A673 (cell line): ENCODE data around the gene ANKRD40.

Experiments used
- EZH2 ChIP-seq: fragments of 200-600 bp; sonication (generic); IDR thresholded peaks from 2 replicates; pipeline ENCODE4 v1.6.1; 2017; ENCODE audit warnings: borderline replicate concordance, low read depth, mild to moderate bottlenecking, mixed read lengths, antibody characterized with exemption, low read length; ENCODE audit not compliant: poor library complexity, severe bottlenecking
- TF ChIP-seq, protein P1 (sequence below): fragments of 300-800, 200-600 bp; sonication (generic); conservative IDR thresholded peaks from 2 replicates; pipeline ENCODE4 v1.5.1; 2017; ENCODE audit warnings: low read depth, mild to moderate bottlenecking, antibody characterized with exemption, low read length, moderate library complexity, mixed read lengths

DNA sequence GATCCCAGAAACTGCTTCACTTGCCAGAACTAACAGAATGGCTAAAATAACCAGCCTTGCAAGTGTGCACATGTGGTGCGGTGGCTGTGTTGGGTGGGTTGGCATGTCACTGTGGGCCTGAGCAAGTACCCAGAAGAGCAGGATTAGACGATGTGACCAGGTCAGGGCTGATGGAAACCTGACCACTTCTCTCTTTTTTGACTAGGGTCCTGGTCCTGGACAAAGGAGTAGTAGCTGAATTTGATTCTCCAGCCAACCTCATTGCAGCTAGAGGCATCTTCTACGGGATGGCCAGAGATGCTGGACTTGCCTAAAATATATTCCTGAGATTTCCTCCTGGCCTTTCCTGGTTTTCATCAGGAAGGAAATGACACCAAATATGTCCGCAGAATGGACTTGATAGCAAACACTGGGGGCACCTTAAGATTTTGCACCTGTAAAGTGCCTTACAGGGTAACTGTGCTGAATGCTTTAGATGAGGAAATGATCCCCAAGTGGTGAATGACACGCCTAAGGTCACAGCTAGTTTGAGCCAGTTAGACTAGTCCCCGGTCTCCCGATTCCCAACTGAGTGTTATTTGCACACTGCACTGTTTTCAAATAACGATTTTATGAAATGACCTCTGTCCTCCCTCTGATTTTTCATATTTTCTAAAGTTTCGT, 16.7 kb downstream of the ANKRD40 start:
- TF ChIP-seq, protein P1, sequence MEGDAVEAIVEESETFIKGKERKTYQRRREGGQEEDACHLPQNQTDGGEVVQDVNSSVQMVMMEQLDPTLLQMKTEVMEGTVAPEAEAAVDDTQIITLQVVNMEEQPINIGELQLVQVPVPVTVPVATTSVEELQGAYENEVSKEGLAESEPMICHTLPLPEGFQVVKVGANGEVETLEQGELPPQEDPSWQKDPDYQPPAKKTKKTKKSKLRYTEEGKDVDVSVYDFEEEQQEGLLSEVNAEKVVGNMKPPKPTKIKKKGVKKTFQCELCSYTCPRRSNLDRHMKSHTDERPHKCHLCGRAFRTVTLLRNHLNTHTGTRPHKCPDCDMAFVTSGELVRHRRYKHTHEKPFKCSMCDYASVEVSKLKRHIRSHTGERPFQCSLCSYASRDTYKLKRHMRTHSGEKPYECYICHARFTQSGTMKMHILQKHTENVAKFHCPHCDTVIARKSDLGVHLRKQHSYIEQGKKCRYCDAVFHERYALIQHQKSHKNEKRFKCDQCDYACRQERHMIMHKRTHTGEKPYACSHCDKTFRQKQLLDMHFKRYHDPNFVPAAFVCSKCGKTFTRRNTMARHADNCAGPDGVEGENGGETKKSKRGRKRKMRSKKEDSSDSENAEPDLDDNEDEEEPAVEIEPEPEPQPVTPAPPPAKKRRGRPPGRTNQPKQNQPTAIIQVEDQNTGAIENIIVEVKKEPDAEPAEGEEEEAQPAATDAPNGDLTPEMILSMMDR, result no peak
- no peak for TF ChIP-seq EZH2
